ENCODE results near the gene SYT4. TPM values are rescaled to one million over a fixed set of nuclear protein-coding genes. Genes with fewer than 3 reads are reported as not detected.
"Not testable (repeated sequence)": the region's sequence is repeated elsewhere in the genome, so short reads cannot be mapped to it uniquely, and the experiment has no call there.

Gene SYT4, protein sequence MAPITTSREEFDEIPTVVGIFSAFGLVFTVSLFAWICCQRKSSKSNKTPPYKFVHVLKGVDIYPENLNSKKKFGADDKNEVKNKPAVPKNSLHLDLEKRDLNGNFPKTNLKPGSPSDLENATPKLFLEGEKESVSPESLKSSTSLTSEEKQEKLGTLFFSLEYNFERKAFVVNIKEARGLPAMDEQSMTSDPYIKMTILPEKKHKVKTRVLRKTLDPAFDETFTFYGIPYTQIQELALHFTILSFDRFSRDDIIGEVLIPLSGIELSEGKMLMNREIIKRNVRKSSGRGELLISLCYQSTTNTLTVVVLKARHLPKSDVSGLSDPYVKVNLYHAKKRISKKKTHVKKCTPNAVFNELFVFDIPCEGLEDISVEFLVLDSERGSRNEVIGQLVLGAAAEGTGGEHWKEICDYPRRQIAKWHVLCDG
- polyA plus RNA-seq (ENCODE audit: insufficient read length): 0.38 TPM
- long read RNA-seq, donor 1: 0 reads
- long read RNA-seq, donor 2: 0 reads
- long read RNA-seq, donor 3: 0 reads
- long read RNA-seq, donor 4: 0 reads
- long read RNA-seq, donor 5: 0 reads
- long read RNA-seq, donor 6: 0 reads
- long read RNA-seq, donor 7, full-length matches to known transcripts: 1 of 1 reads
- long read RNA-seq, donor 7, partial matches to known transcripts: 0 of 1 reads
- long read RNA-seq, donor 7, other reads (novel, unspliced or antisense): 0 of 1 reads
- long read RNA-seq, donor 8: 0 reads

DNA sequence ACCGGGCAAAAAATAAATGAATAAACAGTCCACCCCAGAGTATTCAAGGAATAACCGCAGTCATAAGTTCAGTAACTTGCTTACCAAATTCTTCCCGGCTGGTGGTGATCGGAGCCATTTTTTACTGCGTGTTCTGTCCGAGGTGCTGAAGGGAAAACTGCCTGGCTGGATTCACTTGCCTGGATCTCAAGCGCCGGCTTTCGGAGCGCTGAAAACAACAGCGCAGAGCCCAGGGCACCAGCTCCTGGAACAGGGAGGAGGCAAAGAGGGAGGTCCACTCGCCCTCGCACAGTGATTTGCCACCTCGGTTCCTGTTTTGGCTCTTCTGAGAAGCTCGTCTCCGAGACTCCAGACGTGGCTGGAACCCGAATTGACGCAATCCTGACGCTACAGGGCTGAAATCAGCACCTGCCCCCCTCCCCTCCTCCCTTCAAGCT is at the start of gene SYT4:
Gene SYT4 (minus strand): TSS at position 327 of the 437 bp plus-strand sequence. CDS start 209 bp downstream, at position 118.
- peak; percentile 87 for DNase-seq

DNA sequence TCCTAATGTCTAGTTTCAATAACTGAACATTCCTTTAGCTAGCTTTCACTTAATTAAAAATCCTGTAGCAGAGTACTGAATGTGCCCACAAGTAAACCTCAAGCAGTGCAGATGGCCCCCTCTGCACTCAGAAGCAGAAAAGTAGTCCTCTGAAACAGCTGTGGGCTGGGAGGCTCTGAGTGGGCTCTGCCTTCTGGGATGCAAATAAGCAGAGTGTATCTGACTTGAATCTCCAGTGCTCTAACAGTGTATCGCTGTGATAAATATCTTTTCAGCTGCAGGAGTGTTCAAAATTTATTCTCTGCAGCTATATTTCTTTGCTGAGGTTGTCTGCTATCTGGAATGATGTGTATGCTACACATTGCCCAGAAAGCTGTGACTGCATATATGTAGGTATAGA is 44.8 kb upstream of the SYT4 start:
- no peak for DNase-seq

DNA sequence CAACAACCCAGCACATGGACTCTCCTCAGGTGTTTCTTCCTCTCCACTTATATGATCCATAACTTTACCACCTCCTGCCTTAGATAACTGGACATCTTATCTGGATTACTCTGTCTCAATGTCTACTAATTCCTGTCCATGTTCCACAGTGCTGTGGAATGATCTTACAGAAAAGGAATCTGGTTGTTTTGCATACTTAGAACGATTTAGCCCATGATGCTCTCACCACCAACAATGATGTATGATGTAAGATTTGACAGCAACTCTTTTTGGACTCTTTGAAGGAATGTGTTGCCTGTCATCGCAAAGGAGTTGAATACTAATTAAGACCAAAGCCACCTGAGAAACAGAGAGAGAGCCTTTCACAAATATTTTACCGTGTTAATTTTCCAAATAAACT is 37.7 kb upstream of the SYT4 start:
- DNase-seq: no peak

DNA sequence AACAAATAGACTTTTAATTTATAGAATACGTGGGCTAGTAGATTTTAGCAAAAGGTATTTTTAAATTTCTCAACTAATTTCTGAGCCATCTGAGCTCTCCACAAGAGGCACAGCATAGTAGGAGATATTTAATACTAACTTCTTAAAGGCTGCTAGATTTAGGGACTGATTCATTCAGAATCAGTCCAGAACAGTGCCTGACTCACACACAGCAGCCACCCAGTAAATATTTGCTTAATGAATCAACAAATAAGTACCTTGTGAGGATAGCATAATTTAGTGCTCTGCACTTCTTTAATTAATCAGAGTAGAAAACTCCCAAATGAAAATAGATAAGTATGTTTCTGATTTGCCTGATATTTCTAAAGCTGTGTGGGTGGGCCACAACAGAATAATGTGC is 35.6 kb upstream of the SYT4 start:
- DNase-seq: no peak

DNA sequence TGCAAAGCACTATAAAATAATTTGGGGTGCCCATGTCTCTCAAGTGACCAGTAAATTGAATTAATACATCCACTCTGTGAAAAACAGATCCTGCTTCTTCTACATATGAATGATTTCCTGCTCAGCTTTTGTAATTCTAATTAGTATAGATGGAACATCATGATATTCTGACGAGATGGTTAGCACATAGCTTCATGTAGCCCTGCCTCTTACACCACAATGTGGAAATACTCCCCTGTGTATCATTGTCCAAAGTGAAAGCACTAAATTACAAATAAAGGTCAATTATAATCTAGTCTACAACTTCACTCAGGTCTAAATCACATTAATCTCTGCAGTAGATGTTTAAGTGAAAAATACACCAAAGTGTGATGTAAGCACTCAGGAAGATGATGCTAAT is 32.9 kb upstream of the SYT4 start:
- no peak for DNase-seq

DNA sequence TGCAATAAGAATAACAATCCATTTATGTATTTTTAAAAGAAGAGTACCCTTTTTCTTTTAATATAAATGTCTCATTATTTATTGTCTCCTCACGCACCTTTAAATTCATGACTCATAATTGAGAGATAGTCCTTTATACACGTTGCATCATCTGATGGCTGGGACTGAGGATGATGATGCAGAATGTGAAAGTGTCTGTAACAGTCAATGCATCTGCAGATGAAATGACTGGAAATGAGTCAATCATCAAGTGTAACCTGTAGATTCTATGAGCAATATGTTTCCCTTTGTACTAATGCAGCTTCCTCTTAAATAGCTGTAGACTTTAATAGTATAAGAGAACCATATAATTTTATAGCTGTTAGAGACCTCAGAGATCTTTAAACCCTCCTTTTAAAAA is 26.1 kb upstream of the SYT4 start:
- no peak for DNase-seq

DNA sequence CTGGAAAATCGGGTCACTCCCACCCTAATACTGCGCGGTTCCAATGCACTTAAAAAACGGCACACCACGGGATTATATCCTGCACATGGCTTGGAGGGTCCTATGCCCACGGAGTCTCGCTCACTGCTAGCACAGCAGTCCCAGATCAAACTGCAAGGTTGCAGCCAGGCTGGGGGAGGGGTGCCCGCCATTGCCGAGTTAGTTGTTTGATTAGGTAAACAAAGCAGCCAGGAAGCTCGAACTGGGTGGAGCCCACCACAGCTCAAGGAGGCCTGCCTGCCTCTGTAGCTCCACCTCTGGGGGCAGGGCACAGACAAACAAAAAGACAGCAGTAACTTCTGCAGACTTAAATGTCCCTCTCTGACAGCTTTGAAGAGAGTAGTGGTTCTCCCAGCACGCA is 8.9 kb upstream of the SYT4 start:
- not testable (repeated sequence) for DNase-seq

DNA sequence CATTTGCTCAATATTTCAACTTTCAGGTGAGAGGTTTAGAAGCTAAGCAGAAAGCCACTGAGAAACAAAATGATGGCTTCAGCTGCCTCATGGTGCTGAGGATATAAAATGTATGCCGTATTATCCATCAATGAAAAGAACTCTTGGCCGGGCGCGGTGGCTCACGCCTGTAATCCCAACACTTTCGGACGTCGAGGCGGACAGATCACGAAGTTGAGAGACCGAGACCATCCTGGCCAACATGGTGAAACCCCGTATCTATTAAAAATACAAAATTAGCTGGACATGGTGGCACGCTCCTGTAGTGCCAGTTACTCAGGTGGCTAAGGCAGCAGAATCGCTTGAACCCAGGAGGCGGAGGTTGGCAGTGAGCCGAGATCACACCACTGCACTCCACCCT is 6.0 kb upstream of the SYT4 start:
- no peak for DNase-seq

DNA sequence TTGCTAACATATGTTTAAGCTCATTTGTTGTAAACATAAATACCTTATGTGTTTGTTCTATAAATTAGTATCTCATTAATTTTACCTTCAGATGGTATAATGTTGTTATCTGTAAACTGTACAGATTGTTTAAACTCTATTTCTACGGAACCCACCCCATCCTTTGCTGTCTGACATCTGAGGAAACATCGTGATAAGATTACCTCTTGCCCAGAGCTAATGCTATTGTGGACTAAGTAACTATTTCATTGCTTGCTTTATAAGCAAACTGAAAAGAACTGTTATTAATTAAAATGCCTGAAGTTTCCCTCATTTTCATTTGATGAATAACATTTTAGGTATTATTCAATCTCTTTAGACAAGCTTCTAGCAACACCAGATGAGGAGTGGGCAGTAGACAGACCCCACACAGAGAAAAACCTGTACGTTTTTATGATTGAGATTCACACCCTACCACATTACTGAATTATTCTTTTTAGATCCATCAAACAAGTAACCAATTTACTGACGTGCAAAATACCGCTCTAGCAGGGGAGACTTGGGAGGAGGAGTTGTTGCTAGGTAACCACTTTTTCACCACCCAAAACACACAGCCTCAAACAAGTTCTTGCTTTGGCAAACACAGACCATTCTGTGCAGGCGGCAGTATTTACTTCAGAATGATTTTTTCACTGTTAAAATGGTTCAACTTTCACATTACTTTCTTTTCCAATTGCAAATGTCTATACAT is 1.9 kb upstream of the SYT4 start:
- peak; percentile 41 for DNase-seq

DNA sequence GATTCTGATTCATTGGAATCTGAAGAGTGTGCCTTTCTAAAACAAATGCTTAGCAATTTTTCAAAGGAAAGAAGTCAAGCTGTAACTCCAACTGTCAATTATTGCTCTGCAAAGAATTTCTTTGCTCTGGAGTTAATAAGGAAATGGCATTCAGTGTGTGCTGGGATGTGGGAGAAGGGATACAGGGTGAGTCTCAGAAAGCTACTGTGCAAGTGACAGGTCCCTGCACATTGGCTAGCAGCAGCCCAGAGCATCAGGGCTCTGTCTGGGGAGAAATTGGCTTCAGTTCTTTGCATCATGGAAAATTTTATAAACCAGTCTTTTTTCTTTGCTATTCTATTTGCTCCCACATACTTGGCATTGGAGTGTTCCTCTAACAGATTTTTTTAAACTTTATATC is 1.1 kb upstream of the SYT4 start:
- no peak for DNase-seq

DNA sequence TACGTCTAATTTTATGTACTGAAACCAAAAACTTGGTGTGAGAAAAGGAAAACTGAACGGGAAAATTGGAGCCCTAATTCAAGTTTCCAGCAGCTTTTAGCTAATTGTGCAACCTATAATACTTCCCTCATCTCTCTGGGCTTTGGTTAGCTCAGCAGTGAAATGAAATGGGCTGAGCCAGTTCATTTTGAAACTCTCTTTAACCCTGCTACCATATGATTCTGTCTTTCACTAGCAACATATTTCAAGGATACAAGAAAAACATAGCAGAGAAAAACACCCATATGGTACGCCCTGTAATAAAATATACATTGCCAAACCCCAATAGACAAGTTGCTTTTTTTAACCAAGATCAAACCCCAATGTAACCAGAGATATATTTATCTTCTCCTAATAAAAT is 799 bp downstream of the SYT4 start:
- DNase-seq: no peak

DNA sequence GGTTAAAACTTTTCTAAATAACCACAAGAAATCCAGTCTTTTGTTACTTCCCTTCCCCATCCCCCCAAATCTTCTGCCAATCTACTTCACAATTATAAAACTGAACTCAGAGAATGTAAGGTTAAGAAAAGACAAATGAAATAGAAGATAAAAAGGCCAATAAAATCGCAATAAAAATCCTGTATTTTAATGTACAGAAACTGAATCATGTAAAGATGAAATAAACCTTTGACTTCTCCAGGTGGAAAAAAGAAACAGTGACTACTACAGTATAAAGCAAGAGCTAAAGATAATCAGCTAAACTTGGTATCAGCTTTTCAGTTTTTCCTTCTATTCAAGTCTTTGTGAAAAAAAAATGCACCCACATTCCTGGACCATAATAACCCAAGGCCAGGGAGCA is 1.7 kb downstream of the SYT4 start:
- no peak for DNase-seq

DNA sequence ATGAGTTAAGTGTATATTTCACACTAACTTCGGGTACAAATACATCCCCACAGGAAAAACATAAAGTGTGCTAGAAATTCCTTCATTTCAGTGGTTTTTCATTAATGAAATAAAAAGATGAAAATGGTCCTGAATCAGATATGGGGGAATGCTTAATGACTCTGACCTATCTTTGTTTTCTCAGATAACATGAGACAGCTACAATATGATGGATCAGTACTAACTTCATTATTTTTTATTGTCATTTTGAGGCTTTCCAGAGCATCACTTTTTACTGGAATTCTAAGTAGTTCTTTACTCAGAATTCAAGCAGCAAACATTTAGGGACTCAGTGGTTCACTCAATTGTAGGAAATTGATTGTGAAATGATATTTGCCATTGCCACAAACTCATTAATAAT is 2.8 kb downstream of the SYT4 start:
- DNase-seq: no peak

DNA sequence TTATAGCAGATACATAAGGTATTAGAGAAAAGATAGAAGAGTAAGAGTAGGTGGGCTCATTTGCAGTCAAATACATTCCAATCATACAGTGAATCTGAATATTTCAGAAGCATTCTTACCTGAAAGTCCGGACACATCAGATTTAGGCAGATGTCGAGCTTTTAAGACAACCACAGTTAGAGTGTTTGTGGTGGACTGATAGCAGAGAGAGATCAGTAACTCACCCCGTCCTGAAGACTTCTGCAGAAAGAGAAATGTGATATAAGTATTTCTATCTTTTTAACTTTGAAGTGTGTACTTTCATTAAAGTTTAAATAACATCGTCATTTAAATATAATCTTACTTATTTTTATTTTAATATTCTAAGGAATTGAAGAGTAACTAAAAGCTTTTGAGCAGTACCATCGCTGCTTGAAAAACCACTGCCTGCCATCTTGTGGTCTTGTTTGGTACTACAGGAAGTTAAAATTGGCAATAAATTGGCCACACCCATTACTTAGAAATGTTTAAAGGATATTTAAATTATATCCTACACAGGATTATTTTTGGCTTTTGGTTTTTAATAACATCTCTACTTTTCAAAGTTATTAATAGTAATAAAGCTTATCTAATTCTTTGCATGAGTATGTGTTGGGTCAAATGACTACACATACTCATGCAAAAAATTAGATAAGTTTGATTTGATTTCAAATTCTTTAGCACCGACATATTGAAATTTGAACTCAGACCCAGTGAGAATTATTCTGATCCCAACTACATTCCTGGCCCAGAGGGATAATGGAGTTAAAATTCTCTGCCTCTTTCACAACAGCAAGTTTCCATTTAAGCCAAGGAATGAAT is 5.5 kb downstream of the SYT4 start:
- peak; percentile 35 for DNase-seq

DNA sequence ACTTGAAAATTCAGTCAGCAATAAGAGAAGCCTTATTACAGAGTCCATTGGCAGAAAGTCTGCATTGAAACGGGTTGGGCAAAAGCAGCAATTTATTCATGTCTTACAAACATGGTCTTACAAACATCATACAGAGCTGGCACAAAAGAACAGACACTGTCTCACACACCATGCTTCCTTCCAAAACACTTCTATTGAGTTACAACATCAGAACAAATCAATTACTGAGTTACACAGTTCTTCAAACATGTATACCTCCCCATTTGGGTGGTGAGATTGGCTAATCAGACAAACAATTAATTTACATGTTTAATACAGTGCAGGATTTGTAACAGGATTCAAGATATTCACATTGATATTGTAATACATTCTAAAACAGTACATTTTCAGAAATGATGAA is 9.5 kb downstream of the SYT4 start:
- no peak for DNase-seq

DNA sequence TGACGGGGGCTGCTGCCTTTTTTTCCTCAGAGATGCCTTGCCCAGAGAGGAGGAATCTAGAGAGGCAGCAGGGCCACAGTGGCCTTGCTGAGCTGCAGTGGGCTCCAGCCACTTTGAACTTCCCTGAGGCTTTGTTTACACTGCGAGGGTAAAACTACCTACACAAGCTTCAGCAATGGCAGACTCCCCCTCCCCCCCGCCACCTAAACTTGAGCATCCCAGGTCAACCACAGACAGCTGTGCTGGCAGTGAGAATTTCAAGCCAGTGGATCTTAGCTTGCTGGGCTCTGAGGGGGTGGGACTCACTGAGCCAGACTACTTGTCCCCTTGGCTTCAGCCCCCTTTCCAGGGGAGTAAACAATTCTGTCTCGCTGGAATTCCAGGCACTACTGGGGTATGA is 11.8 kb downstream of the SYT4 start:
- no peak for DNase-seq

DNA sequence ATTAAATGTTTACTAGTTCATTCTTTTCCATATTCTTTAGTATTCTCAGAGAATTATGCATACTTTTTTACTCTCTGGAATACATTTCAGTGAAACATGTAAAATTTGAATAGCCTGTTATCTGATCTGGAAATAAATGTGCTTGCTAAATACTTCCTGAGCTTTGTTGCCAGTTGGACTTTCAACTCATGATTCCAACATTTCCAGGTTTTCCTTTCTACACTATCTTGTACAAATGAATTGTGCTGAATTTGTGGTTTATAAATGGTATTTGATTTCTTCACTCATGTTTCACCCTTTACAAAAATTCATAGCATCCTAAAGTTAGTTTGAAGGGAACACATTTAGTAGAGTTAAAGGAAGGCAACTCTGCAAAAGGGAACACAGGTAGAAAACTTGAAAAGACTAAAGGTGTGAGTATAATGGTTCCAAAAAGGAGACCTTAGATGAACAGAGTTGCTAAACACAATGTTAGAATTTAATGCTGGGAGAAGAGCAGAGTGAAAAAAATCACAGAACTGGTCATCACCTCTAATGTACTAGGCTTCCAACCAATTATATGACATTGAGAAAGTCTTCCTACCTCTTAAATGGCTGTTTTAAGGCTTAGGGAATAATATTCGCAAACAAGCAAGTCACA is 28.6 kb downstream of the SYT4 start:
- DNase-seq: no peak

DNA sequence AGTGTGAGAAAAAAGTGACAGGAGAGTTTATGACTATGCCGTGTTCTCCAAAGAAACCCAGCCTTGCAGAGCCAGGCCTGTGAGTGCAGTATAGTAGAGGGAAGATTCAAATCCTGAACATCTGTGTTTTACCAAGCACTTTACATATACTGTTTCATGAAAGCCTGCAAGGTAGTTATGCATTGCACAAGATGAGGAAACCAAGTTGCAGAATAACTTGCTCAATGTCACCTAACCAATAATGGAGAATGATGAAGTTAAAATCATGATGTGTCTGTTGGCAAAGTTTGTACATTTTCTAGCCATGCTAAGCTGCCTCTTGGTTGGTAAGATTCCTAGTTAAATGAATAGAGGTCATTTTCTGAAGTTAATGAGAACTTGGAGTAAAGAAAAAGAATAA is 29.3 kb downstream of the SYT4 start:
- no peak for DNase-seq

DNA sequence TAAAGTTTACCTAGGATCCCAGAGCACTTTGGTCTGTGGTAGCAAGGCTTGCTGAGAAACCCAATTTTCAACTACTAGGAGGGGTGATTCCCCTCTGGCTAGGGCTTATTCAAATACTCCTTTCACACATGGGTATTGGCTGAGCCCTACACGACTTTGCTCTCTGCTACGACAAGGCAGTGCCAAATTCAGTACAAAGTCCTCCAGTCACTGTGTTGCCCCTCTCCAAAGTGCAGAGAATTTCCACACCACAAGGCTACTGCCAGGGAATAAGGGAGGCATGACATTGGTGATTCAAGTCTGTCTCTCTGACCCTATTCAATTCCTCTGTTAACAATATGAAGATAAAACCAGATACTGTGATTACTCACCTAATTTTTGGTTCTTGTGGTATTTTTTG is 38.9 kb downstream of the SYT4 start:
- DNase-seq: no peak

DNA sequence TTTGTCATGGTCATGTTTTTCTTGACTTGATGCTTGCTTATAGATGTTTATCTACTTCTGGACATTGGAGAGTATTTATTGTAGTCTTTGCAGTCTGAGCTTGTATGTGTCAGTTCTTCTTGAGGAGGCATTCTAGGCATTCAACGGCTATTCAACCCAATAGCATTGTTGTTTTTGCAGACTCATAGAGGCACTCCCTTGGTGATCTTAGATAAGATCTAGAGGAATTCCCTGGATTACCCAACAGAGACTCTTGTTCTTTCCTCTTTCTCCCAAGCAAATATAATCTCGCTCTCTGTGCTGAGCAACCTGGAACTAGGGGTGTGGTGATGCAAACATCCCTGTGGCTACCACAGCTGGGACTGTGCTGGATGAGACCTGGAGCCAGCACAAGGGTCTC is 40.4 kb downstream of the SYT4 start:
- no peak for DNase-seq

DNA sequence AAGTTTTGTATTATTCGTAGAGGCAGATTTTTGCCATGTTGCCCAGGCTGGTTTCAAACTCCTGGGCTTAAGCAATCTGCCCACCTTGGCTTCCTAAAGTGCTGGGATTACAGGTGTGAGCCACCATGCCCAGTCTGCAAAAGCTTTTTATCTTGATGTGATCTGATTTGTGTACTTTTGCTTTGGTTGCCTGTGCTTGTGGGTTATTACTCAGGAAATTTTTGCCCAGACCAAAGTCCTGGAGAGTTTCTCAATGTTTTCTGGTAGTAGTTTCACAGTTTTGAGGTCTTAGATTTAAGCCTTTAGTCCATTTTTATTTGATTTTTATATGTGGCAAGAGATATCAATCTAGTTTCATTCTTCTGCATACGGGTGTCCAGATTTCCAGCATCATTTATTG is 42.4 kb downstream of the SYT4 start:
- no peak for DNase-seq

DNA sequence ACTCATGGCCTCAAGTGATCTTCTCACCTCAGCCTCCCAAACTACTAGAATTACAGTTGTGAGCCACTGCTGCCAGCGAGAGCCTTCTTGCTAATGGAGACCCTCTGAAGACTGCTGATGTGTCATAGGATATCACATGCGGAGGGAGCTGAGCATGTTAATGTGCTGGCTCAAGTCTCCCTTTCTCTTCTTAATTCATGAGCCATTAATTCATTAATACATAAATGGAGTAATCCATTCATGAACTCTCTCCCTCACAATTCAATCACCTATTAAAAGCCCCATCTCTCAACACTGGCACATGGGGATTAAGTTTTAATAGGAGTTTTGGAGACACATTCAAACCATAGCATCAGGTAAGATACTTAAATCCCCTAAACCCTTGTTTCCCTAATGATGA is 54.8 kb downstream of the SYT4 start:
- DNase-seq: no peak

Data from left kidney (tissue), 8 donors.